Lung (tissue), 16 donors: ENCODE data around the gene PCDHGA12. TPM values are rescaled to one million over a fixed set of nuclear protein-coding genes. Genes with fewer than 3 reads are reported as not detected.

Source experiments
- ATAC-seq: fragments of 200-7000 bp; cut with Tn5 transposase; one replicate; pipeline ENCODE4 v1.9.1; 2020; ENCODE audit warnings: moderate number of reproducible peaks; ENCODE audit not compliant: insufficient read depth, low FRiP score
- DNase-seq, 3 donors: peaks; one replicate each; pipeline ENCODE4 v3.0.0-alpha.2; 2013 to 2017
- H3K27ac ChIP-seq, 2 donors: one replicate each; pipeline ENCODE4 v1.5.1; 2013; ENCODE audit warnings: mild to moderate bottlenecking in 2 of 2, moderate library complexity in 2 of 2, control low read depth in 1 of 2, inconsistent platforms in 1 of 2, low read depth in 1 of 2, low read length in 1 of 2
- H3K27me3 ChIP-seq, 3 donors: one replicate each; pipeline ENCODE4 v1.5.1; 2013; ENCODE audit warnings: low read length in 2 of 3; ENCODE audit not compliant: control insufficient read depth in 3 of 3, insufficient read depth in 3 of 3
- H3K36me3 ChIP-seq, 4 donors: one replicate each; pipeline ENCODE4 v1.5.1; 2013; ENCODE audit warnings: low read length in 4 of 4, mild to moderate bottlenecking in 1 of 4, moderate library complexity in 1 of 4; ENCODE audit not compliant: control insufficient read depth in 4 of 4, insufficient read depth in 4 of 4
- H3K4me1 ChIP-seq, 5 donors: one replicate each; pipeline ENCODE4 v1.5.1; 2013; ENCODE audit warnings: low read length in 5 of 5, mild to moderate bottlenecking in 2 of 5, moderate library complexity in 1 of 5; ENCODE audit not compliant: control insufficient read depth in 5 of 5, insufficient read depth in 5 of 5
- H3K4me3 ChIP-seq: one replicate; pipeline ENCODE4 v1.5.1; 2013; ENCODE audit warnings: mild to moderate bottlenecking, control low read depth, moderate library complexity
- H3K9ac ChIP-seq, 2 donors: one replicate each; pipeline ENCODE4 v1.5.1; 2013; ENCODE audit warnings: low read length in 2 of 2, control low read depth in 1 of 2; ENCODE audit not compliant: insufficient read depth in 1 of 2
- H3K9me3 ChIP-seq, 4 donors: one replicate each; pipeline ENCODE4 v1.5.1; 2013; ENCODE audit warnings: low read length in 3 of 4, mild to moderate bottlenecking in 1 of 4, moderate library complexity in 1 of 4; ENCODE audit not compliant: control insufficient read depth in 4 of 4, insufficient read depth in 3 of 4
- WGBS, 2 donors: extraction: QIAGEN DNeasy Blood & Tissue Kit; methylation state at CpG; one replicate each; pipeline ENCODE4 v1.1.7; 2013; 5-methylcytosine and 5-hydroxymethylcytosine counted together
- long read RNA-seq, 5 donors: transcript quantifications; one replicate each; lab custom pipeline, GENCODE V29; 2026
- polyA plus RNA-seq, 2 donors: library from polyadenylated mRNA; stranded (reverse); fragments of 200-250 nt; gene quantifications; one replicate each; pipeline ENCODE4 v1.2.1, GENCODE V29; 2013
- total RNA-seq, 2 donors: library from RNA; depleted of rRNA in 1 of 2; stranded (reverse); fragments of >200 nt in 1 of 2; gene quantifications; one replicate each; pipeline ENCODE4 v1.2.1, GENCODE V29; 2014 to 2021
- TF ChIP-seq, protein P1 (sequence below): IDR thresholded peaks from 2 replicates; pipeline ENCODE4 v1.5.1; 2012; ENCODE audit warnings: mild to moderate bottlenecking; ENCODE audit errors: control extremely low read depth, extremely low read depth
- donor health status: control.
- donor health status: control.
- donor health status: Bipolar disorder and iron deficiency.
- donor health status: healthy.
- donor health status: DM: yes; HTN: yes; CAD: no.

Gene PCDHGA12
- total RNA-seq (1 to 10 TPM; 5.6 to 7.9 TPM), polyA plus RNA-seq (1 to 10 TPM; 1.2 to 1.6 TPM)
- long read RNA-seq, donor 1, full-length matches to known transcripts = 5 of 5 reads
- long read RNA-seq, donor 1, partial matches to known transcripts = 0 of 5 reads
- long read RNA-seq, donor 1, other reads (novel, unspliced or antisense) = 0 of 5 reads
- long read RNA-seq, donor 2, partial matches to known transcripts = 0 of 2 reads
- long read RNA-seq, donor 2, other reads (novel, unspliced or antisense) = 0 of 2 reads
- long read RNA-seq, donor 3, partial matches to known transcripts = 0 of 1 reads
- long read RNA-seq, donor 3, other reads (novel, unspliced or antisense) = 0 of 1 reads
- long read RNA-seq, donor 4, partial matches to known transcripts = 0 of 1 reads
- long read RNA-seq, donor 4, other reads (novel, unspliced or antisense) = 0 of 1 reads
- long read RNA-seq, donor 5, full-length matches to known transcripts = 5 of 5 reads
- long read RNA-seq, donor 5, partial matches to known transcripts = 0 of 5 reads
- long read RNA-seq, donor 5, other reads (novel, unspliced or antisense) = 0 of 5 reads

DNA sequence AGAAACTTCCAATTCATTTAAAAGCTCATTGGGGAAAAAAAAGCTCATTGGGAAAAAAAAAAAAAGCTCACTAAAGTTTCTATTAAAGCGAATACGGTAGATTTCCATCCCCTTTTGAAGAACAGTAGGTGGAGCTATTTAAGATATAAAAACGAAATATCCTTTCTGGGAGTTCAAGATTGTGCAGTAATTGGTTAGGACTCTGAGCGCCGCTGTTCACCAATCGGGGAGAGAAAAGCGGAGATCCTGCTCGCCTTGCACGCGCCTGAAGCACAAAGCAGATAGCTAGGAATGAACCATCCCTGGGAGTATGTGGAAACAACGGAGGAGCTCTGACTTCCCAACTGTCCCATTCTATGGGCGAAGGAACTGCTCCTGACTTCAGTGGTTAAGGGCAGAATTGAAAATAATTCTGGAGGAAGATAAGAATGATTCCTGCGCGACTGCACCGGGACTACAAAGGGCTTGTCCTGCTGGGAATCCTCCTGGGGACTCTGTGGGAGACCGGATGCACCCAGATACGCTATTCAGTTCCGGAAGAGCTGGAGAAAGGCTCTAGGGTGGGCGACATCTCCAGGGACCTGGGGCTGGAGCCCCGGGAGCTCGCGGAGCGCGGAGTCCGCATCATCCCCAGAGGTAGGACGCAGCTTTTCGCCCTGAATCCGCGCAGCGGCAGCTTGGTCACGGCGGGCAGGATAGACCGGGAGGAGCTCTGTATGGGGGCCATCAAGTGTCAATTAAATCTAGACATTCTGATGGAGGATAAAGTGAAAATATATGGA is at the start of gene PCDHGA12:
TSS of gene PCDHGA12 (plus strand) at position 176 of the 782 bp plus-strand sequence. CDS start at position 429, 253 bp downstream.
- TF ChIP-seq, protein P1, sequence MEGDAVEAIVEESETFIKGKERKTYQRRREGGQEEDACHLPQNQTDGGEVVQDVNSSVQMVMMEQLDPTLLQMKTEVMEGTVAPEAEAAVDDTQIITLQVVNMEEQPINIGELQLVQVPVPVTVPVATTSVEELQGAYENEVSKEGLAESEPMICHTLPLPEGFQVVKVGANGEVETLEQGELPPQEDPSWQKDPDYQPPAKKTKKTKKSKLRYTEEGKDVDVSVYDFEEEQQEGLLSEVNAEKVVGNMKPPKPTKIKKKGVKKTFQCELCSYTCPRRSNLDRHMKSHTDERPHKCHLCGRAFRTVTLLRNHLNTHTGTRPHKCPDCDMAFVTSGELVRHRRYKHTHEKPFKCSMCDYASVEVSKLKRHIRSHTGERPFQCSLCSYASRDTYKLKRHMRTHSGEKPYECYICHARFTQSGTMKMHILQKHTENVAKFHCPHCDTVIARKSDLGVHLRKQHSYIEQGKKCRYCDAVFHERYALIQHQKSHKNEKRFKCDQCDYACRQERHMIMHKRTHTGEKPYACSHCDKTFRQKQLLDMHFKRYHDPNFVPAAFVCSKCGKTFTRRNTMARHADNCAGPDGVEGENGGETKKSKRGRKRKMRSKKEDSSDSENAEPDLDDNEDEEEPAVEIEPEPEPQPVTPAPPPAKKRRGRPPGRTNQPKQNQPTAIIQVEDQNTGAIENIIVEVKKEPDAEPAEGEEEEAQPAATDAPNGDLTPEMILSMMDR = peak; percentile 29
- Histone ChIP-seq H3K4me3 (no peak within 1 kb of the TSS), H3K27me3 (no peaks in the 10 kb centered on the region)

DNA sequence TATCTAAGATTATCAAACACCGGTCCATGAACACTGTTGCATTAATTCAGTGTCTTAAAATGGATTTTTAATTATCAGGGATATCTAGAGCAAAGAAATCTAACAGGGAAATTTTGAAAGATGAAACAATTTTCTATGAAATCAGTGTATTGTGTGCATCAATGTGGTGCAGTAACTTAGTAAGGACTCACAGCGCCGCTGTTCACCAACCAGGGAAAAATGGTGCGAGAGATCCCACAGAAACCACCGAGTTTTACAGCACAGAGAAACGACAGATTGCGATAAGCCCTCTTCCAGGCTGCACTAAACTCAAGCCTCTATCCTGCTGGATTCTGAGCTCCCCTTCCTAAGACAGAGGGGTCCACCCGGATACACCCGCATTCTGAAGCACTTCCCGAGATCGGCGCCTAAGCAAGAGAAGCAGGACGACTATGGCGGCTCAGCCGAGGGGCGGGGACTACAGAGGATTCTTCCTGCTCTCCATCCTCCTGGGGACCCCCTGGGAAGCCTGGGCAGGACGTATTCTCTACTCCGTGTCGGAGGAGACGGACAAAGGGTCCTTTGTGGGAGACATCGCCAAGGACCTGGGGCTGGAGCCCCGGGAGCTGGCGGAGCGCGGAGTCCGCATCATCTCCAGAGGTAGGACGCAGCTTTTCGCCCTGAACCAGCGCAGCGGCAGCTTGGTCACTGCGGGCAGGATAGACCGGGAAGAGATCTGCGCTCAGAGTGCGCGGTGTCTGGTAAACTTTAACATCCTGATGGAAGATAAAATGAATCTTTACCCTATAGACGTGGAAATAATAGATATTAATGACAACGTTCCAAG is 47.6 kb upstream of the PCDHGA12 start, which contains the start of gene PCDHGA7:
TSS of gene PCDHGA7 (plus strand) at position 274 of the 826 bp plus-strand sequence. CDS start at position 432, 158 bp downstream.
- TF ChIP-seq, protein P1 = no peak
- no peak within 1 kb of the TSS for H3K9ac ChIP-seq
- DNase-seq (peak in 1 of 3 donors; percentile 6), ATAC-seq (no peak)
- no peak within 1 kb of the TSS for H3K27ac ChIP-seq
- H3K4me1 ChIP-seq = no peaks in the 10 kb centered on the region
- 14 to 15% methylated on average over 37 of the region's 37 CpGs for WGBS, 2 donors
- no peak within 1 kb of the TSS for H3K4me3 ChIP-seq
- H3K27me3 ChIP-seq = peaks cover 0 to 5% (median 0%) of the 10 kb centered on the region in 3 donors
- H3K9me3 ChIP-seq = peaks cover 8 to 40% (median 23%) of the 10 kb centered on the region in 4 donors
- no peaks in the 10 kb centered on the region for H3K36me3 ChIP-seq

More for the DNA sequence above, at the start of gene PCDHGA12:
- DNase-seq = peak; percentile 53 to 67 (median 64)
- Histone ChIP-seq H3K36me3 (peaks cover 0 to 36% (median 0%) of the 10 kb centered on the region in 4 donors), H3K9me3 (peaks cover 0 to 58% (median 26%) of the 10 kb centered on the region in 4 donors), H3K27ac (no peak within 1 kb of the TSS), H3K4me1 (peaks cover 0 to 5% (median 0%) of the 10 kb centered on the region in 5 donors), H3K9ac (no peak within 1 kb of the TSS)
- no peak for ATAC-seq
- 11 to 13% methylated on average over 33 of the region's 33 CpGs for WGBS, 2 donors

DNA sequence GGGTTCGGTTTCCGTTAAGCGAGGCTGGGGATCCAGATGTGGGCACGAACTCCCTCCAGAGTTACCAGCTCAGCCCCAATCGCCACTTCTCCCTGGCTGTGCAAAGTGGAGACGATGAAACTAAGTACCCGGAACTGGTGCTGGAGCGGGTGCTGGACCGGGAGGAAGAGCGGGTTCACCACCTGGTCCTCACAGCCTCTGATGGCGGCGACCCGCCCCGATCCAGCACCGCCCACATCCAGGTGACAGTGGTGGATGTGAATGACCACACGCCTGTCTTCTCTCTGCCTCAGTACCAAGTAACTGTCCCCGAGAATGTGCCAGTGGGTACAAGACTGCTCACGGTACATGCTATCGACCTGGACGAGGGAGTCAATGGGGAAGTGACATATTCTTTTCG is 47.0 kb upstream of the PCDHGA12 start:
- H3K9me3 ChIP-seq = peaks cover 8 to 39% (median 23%) of the 10 kb centered on the region in 4 donors
- DNase-seq (no peak), ATAC-seq (no peak)
- peaks cover 0 to 5% (median 0%) of the 10 kb centered on the region in 3 donors for H3K27me3 ChIP-seq
- 30 to 37% methylated on average over 21 of the region's 21 CpGs for WGBS, 2 donors
- H3K36me3 ChIP-seq = peaks cover 0 to 3% (median 0%) of the 10 kb centered on the region in 4 donors
- no peaks in the 10 kb centered on the region for H3K4me1 ChIP-seq
- no peak overlapping the region for H3K27ac ChIP-seq
- H3K4me3 ChIP-seq = no peak overlapping the region
- no peak overlapping the region for H3K9ac ChIP-seq
- TF ChIP-seq, protein P1 = no peak
